ENCODE data around the gene L3MBTL4.

GRCh38 chr18:5967007-5967406, 447.7 kb downstream of the L3MBTL4 start:
- TF ChIP-seq CTCF (IDR thresholded peaks at IDR 0.05) (no peak), EP300 (IDR thresholded peaks at IDR 0.05) (no peak), POLR2A (IDR thresholded peaks at IDR 0.05) (no peak)
